Measurements from ENCODE around the gene SORCS2. TPM values are rescaled to one million over a fixed set of nuclear protein-coding genes. Genes with fewer than 3 reads are reported as not detected.

SORCS2 gene
- total RNA-seq, 1 donor from 2014 or later, result 5.2 TPM

DNA sequence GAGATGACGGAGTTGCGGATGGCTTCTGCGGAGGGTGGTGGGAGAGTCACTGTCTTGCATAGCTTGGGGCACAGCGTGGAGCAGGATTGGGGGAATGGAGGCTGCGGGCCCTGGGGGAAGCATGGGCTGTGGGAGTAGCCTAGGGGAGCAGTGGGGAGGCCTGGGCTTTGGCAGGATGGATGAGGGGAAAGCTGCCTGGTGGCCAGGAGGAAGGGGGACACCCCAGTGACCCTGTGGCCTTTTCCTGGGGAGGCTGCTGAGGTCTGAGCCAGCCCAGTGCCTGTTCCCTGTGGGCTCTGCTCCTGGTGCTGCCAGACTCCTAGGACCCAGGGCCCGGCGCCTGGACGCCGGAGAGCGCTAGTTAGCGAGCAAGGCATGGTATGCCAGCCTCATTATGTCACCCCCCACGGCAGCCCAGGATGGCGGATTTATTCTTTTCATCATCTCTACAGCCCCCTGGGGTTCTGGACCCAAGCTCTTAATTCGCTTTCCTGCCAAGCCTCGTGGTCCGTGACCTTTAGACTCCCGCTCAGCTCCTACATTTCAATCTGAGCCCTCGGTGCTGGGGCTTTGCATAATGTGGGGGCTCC lies 39.8 kb downstream of the SORCS2 start:
- Histone ChIP-seq H3K4me1 (no peaks in the 10 kb centered on the region), H3K4me3 (no peak overlapping the region), H3K4me2 (no peak overlapping the region), H3K36me3 (no peaks in the 10 kb centered on the region), H3K9me3 (ENCODE audit: low read depth) (no peaks in the 10 kb centered on the region), H4K20me1 (ENCODE audit: low read depth) (peaks cover 7% of the 10 kb centered on the region), H3K27me3 (no peaks in the 10 kb centered on the region), H3K27ac (no peak overlapping the region), H3K9ac (no peak overlapping the region), H2AFZ (replicated peaks) (no peak overlapping the region), H3F3A (ENCODE audit: low read depth) (no peaks in the 10 kb centered on the region), H3K79me2 (ENCODE audit: low read depth) (no peaks in the 10 kb centered on the region)
- H3K27me3 Mint-ChIP-seq (ENCODE audit: insufficient read depth, low read depth), result no peaks in the 10 kb centered on the region
- TF ChIP-seq EZH2 (IDR thresholded peaks at IDR 0.05), result no peak
- no peak for TF ChIP-seq CTCF (IDR thresholded peaks at IDR 0.05)
- TF ChIP-seq EZH2phosphoT487 (IDR thresholded peaks at IDR 0.05), result no peak
- peak; percentile 22 for DNase-seq (ENCODE audit: low spot score)
- no peak overlapping the region for H3K27ac Mint-ChIP-seq
- no peaks in the 10 kb centered on the region for H3K36me3 Mint-ChIP-seq
- H3K4me1 Mint-ChIP-seq, result peaks cover 12% of the 10 kb centered on the region
- no peaks in the 10 kb centered on the region for H3K9me3 Mint-ChIP-seq
- no peak overlapping the region for H3K4me3 Mint-ChIP-seq

DNA sequence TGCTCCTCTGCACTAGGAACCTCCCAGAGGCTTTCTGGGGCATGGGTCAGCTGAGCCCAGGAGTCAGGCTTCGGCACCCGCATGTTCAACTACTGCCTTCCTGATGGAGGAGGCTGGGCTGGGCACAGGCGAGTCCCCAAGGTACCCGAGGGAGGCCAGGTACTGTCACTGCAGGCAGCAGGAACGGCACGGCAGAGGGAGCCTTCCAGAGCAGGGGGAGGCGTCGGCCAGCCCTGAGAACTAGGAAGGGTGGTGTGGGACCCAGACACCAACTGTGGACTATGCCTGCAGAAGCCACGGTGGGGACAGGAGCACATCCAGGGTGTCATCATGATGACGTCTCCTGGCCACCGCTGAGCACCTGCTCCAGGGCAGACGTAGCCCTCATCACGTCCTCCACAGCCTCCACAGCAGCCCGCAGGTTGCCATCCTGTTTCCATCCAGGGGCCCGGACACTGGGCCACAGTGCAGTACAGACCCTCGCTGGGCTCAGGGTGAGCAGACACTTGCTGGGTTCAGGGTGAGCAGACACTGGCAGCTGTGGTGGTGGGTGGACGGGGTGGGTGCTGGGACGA lies 40.8 kb downstream of the SORCS2 start:
- Histone ChIP-seq H3K79me2 (ENCODE audit: low read depth) (no peaks in the 10 kb centered on the region), H3K9me3 (ENCODE audit: low read depth) (no peaks in the 10 kb centered on the region), H4K20me1 (ENCODE audit: low read depth) (peaks cover 7% of the 10 kb centered on the region), H2AFZ (replicated peaks) (no peak overlapping the region), H3F3A (ENCODE audit: low read depth) (no peaks in the 10 kb centered on the region), H3K36me3 (no peaks in the 10 kb centered on the region), H3K4me2 (no peak overlapping the region), H3K9ac (no peak overlapping the region), H3K4me3 (no peak overlapping the region), H3K27ac (no peak overlapping the region), H3K27me3 (no peaks in the 10 kb centered on the region), H3K4me1 (no peaks in the 10 kb centered on the region)
- Mint-ChIP-seq H3K36me3 (no peaks in the 10 kb centered on the region), H3K9me3 (peaks cover 3% of the 10 kb centered on the region), H3K4me1 (peaks cover 9% of the 10 kb centered on the region), H3K27me3 (ENCODE audit: insufficient read depth, low read depth) (no peaks in the 10 kb centered on the region), H3K4me3 (no peak overlapping the region), H3K27ac (no peak overlapping the region)
- TF ChIP-seq EZH2 (IDR thresholded peaks at IDR 0.05) (no peak), EZH2phosphoT487 (IDR thresholded peaks at IDR 0.05) (no peak), CTCF (IDR thresholded peaks at IDR 0.05) (no peak)
- DNase-seq (ENCODE audit: low spot score), result no peak

DNA sequence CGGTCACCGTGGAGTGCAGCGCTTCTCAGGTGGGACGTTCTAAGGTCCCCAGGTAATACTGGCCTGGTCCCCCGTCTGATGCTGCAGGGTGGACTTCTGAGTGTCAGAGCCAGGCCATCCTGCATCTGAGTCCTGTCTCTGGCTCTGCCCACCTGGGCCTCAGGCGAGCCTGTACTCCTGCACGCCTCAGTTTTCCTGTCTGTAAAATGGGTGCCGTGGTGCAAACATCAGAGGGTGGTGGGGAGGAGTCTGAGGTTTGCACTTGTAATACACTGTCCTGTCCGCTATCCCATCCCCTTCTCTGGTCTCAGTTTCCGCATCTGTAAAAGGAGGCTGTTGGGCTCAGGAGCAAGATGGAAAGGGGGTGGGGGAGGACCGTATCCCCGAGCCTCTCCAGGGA lies 41.3 kb downstream of the SORCS2 start:
- H3K27me3 Mint-ChIP-seq (ENCODE audit: insufficient read depth, low read depth), result no peaks in the 10 kb centered on the region

More for the DNA sequence above, 41.3 kb downstream of the SORCS2 start:
- H3K79me2 ChIP-seq (ENCODE audit: low read depth), result no peaks in the 10 kb centered on the region
- no peak overlapping the region for H3K4me3 ChIP-seq
- Mint-ChIP-seq H3K27ac (no peak overlapping the region), H3K4me3 (no peak overlapping the region), H3K36me3 (no peaks in the 10 kb centered on the region), H3K9me3 (peaks cover 3% of the 10 kb centered on the region), H3K4me1 (peaks cover 9% of the 10 kb centered on the region)
- no peaks in the 10 kb centered on the region for H3K4me1 ChIP-seq
- H3K4me2 ChIP-seq, result no peak overlapping the region
- no peak overlapping the region for H3K27ac ChIP-seq
- H3F3A ChIP-seq (ENCODE audit: low read depth), result no peaks in the 10 kb centered on the region
- H3K27me3 ChIP-seq, result no peaks in the 10 kb centered on the region
- peaks cover 7% of the 10 kb centered on the region for H4K20me1 ChIP-seq (ENCODE audit: low read depth)
- no peak overlapping the region for H2AFZ ChIP-seq (replicated peaks)
- no peak for TF ChIP-seq CTCF (IDR thresholded peaks at IDR 0.05)
- TF ChIP-seq EZH2phosphoT487 (IDR thresholded peaks at IDR 0.05), result no peak
- no peak for TF ChIP-seq EZH2 (IDR thresholded peaks at IDR 0.05)
- no peak for DNase-seq (ENCODE audit: low spot score)
- no peak overlapping the region for H3K9ac ChIP-seq
- H3K36me3 ChIP-seq, result no peaks in the 10 kb centered on the region
- H3K9me3 ChIP-seq (ENCODE audit: low read depth), result no peaks in the 10 kb centered on the region

Measured in neural progenitor cell (in vitro differentiated cells).